Activated CD8-positive, alpha-beta memory T cell treated with anti-CD3 and anti-CD28 coated beads, Interleukin-2, amount 10 ng/mL, durations not matched to agents 7 days and 5 days (primary cell): ENCODE measurements around the gene ABCB11. TPM values are rescaled to one million over a fixed set of nuclear protein-coding genes. Genes with fewer than 3 reads are reported as not detected.

ENCODE experiments used
- ATAC-seq: fragments of 150-1000 bp; cut with Tn5 transposase; one replicate; pipeline ENCODE4 v1.10.0; 2021; ENCODE audit warnings: moderate library complexity
- CTCF ChIA-PET: fragments of 350-600 bp; sonication (Branson Sonifier 250); formaldehyde crosslinking; loops from one replicate; lab custom pipeline; 2021; ENCODE audit warnings: antibody characterized with exemption; lab: Charles Lee
- DNase-seq: peaks from one replicate; pipeline ENCODE4 v3.0.0-alpha.2; 2020
- H3K27ac Mint-ChIP-seq: one replicate; pipeline ENCODE4 v1.8.0; 2021; ENCODE audit warnings: mild to moderate bottlenecking, mixed read lengths
- H3K27me3 Mint-ChIP-seq: one replicate; pipeline ENCODE4 v1.8.0; 2021; ENCODE audit warnings: mixed read lengths
- H3K36me3 Mint-ChIP-seq: one replicate; pipeline ENCODE4 v1.8.0; 2021; ENCODE audit warnings: mild to moderate bottlenecking, mixed read lengths
- H3K4me1 Mint-ChIP-seq: one replicate; pipeline ENCODE4 v1.8.0; 2021; ENCODE audit warnings: mixed read lengths
- H3K4me3 Mint-ChIP-seq: one replicate; pipeline ENCODE4 v1.8.0; 2021; ENCODE audit warnings: mild to moderate bottlenecking, moderate library complexity, mixed read lengths
- H3K9me3 Mint-ChIP-seq: one replicate; pipeline ENCODE4 v1.8.0; 2022; ENCODE audit warnings: low read depth, mixed read lengths
- total RNA-seq, 2 experiments: library from RNA; stranded (reverse); gene quantifications; one replicate each; pipeline ENCODE4 v1.2.3, GENCODE V29; 2021

The ABCB11 gene
- total RNA-seq, 2 experiments from 2014 or later = not detected

DNA sequence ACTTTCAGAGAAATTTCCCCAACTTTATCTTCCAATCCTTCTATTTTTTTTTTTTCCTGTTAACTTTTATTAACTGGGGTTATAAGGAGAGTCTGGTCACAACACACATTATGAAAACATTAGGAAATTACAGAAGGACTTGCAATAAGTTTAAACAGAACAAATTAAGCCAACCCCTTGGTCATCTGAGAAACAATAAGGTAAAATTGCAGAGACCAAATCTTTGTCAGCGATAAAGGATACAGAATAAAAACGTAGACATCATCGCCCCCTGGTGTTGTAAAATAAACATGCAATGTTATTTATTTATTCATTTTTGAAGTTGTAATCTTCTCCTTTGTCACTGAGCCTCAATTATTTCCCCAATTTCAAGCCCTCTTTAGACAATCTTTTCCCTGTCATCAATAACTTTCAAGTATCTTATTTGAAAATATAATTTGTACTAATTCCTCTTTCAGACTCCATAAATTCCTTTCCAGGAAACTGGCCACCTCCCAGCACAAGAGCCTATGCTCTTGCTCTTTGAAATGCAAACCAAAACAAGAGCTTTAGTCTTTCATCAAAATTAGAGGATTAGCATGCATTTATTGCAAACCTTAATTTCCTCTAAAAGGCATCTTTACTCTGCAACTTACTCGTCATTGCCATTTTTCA, 110.5 kb downstream of the ABCB11 start:
- DNase-seq (no peak), ATAC-seq (no peak)
- Mint-ChIP-seq H3K27me3 (peaks cover 34% of the 10 kb centered on the region), H3K27ac (no peak overlapping the region), H3K36me3 (no peaks in the 10 kb centered on the region), H3K4me3 (no peak overlapping the region), H3K9me3 (no peaks in the 10 kb centered on the region), H3K4me1 (peaks cover 8% of the 10 kb centered on the region)
- CTCF ChIA-PET = interaction anchor here (0.9 to 1.8 kb wide), 8 partner anchors 9 to 574 kb away, joined by 3 to 15 read pairs (median 4); no protein-coding TSS in a partner anchor

DNA sequence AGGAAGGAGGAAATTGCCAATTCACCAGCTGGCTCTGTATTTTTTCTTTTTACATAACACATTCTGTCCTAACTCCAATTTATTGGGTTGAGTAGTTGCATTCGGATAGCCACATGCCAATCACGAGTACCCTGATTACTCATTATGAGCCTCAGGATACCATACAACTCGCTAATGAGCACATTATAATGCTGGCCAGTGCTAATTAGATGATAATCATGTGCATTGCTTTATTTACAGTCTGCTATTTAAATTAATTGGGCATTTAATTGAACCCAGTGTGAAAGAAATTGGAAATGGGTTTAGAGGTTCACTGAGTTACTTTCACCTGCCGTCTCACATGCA, 114.8 kb downstream of the ABCB11 start:
- ATAC-seq (no peak), DNase-seq (no peak)
- peaks cover 6% of the 10 kb centered on the region for H3K9me3 Mint-ChIP-seq
- H3K27me3 Mint-ChIP-seq = peaks cover 51% of the 10 kb centered on the region
- H3K4me1 Mint-ChIP-seq = peaks cover 14% of the 10 kb centered on the region
- H3K27ac Mint-ChIP-seq = no peak overlapping the region
- CTCF ChIA-PET = no interaction called here
- no peak overlapping the region for H3K4me3 Mint-ChIP-seq
- peaks cover 9% of the 10 kb centered on the region for H3K36me3 Mint-ChIP-seq

DNA sequence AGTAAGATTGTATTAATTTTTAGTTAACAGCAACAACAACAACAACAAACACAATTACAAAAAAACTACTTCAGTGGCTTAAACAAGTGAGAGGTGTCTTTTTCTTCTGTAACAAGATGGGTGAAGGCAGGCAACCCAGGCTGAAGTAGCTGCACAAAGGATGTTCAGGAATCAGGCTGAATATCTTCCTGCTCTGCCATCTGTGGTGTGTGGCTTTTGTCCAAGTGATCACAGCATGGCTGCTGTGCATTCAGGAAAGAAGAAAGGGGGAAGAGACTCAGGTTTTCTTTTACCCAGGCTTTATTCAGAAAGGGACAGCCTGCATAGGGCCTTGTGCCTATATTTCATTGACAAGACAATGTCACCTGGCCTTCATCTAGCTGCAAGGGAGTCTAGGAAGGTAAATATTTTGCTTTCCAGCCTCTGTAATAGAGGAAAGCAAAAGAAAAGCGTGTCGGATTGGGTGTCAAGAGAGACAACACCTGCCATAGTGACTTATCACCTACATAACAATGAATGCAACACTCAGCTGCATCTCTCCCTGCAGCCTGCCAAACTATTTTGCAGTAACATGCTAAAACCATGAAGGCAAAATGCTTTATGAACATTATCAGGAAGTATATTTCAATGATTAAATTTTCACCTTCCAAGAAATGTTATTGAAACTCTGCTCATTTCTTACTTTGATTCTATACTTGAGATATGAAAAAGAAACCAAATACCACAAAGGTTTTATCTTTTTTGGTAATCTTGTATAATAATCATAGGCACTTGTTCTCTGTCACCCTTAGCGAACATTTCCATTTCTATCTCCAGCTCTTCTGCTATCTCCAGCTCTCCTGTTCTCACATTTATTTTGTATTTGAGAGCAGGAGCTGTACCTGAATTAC, 115.4 kb downstream of the ABCB11 start:
- no peak for DNase-seq
- Mint-ChIP-seq H3K36me3 (peaks cover 9% of the 10 kb centered on the region), H3K4me1 (peaks cover 14% of the 10 kb centered on the region), H3K27ac (no peak overlapping the region), H3K9me3 (peaks cover 6% of the 10 kb centered on the region), H3K4me3 (no peak overlapping the region), H3K27me3 (peaks cover 51% of the 10 kb centered on the region)
- no peak for ATAC-seq
- CTCF ChIA-PET = interaction anchor here (0.5 to 1.1 kb wide), 2 partner anchors 21 to 211 kb away, joined by 3 read pairs; no protein-coding TSS in a partner anchor

DNA sequence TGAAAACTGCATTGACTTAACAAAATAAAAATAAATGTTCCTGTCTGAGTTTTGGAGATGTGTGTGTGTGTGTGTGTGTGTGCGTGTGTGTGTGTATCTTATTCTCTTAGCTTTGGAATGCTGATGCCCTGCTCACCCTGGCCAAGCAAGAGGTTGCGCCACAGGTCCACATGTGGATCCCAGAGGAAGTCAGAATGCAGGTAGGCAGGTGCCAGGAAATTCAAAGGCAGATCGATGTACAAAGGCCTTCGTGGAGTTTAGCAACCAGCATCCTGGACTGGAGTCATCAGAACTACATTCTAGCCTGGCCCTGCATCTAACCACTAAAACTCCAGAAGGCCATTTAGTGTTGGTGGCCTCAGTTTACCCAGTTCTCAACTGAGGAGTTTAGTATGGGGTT, 117.6 kb downstream of the ABCB11 start:
- peaks cover 47% of the 10 kb centered on the region for H3K27me3 Mint-ChIP-seq
- H3K27ac Mint-ChIP-seq = no peak overlapping the region
- peaks cover 6% of the 10 kb centered on the region for H3K9me3 Mint-ChIP-seq
- ATAC-seq = no peak
- DNase-seq = no peak
- no peak overlapping the region for H3K4me3 Mint-ChIP-seq
- peaks cover 14% of the 10 kb centered on the region for H3K4me1 Mint-ChIP-seq
- CTCF ChIA-PET = no interaction called here
- H3K36me3 Mint-ChIP-seq = peaks cover 9% of the 10 kb centered on the region

DNA sequence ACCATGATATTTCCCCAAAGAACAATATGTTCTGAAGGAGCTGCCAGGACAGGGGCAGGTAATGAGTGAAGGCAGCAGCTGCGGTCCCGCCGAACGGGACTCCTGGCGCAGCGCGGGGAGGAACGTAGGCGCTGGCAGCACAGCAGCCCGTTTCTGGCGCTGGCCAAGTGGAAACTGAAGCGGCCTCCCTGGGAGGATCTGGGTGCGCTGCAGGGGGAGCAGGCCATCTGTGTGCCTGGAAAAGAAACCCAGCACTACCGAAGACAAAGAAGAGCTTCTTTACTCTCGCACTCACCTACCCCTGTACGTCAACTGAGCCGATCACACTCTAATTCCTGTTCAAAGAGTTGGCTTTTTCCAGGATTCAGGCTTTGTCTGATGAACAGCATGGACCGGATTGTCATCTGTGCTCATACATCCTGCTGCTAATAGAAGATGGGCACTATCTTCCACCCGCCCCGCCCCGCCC, 118.2 kb downstream of the ABCB11 start:
- H3K36me3 Mint-ChIP-seq = peaks cover 9% of the 10 kb centered on the region
- H3K4me1 Mint-ChIP-seq = peaks cover 14% of the 10 kb centered on the region
- CTCF ChIA-PET = no interaction called here
- DNase-seq (no peak), ATAC-seq (no peak)
- H3K27me3 Mint-ChIP-seq = peaks cover 48% of the 10 kb centered on the region
- peaks cover 6% of the 10 kb centered on the region for H3K9me3 Mint-ChIP-seq
- H3K4me3 Mint-ChIP-seq = no peak overlapping the region
- H3K27ac Mint-ChIP-seq = no peak overlapping the region

- ATAC-seq (no peak), DNase-seq (no peak)
- peaks cover 6% of the 10 kb centered on the region for H3K9me3 Mint-ChIP-seq
- CTCF ChIA-PET = no interaction called here
- peaks cover 14% of the 10 kb centered on the region for H3K4me1 Mint-ChIP-seq
- H3K36me3 Mint-ChIP-seq = peaks cover 9% of the 10 kb centered on the region
- no peak overlapping the region for H3K27ac Mint-ChIP-seq
- H3K4me3 Mint-ChIP-seq = no peak overlapping the region
- H3K27me3 Mint-ChIP-seq = peaks cover 51% of the 10 kb centered on the region
Measured at GRCh38 chr2:168912466-168912865, 118.7 kb downstream of the ABCB11 start.

GRCh38 chr2:168910330-168910729, 120.8 kb downstream of the ABCB11 start:
- no peak for ATAC-seq
- CTCF ChIA-PET = no interaction called here

GRCh38 chr2:168907940-168908662, 123.0 kb downstream of the ABCB11 start:
- H3K9me3 Mint-ChIP-seq = no peaks in the 10 kb centered on the region
- H3K36me3 Mint-ChIP-seq = no peaks in the 10 kb centered on the region
- peaks cover 58% of the 10 kb centered on the region for H3K27me3 Mint-ChIP-seq
- CTCF ChIA-PET = no interaction called here
- H3K27ac Mint-ChIP-seq = no peak overlapping the region
- ATAC-seq (no peak), DNase-seq (no peak)
- H3K4me1 Mint-ChIP-seq = no peaks in the 10 kb centered on the region
- no peak overlapping the region for H3K4me3 Mint-ChIP-seq

More at GRCh38 chr2:168910330-168910729, 120.8 kb downstream of the ABCB11 start:
- Mint-ChIP-seq H3K36me3 (peaks cover 6% of the 10 kb centered on the region), H3K27me3 (peaks cover 62% of the 10 kb centered on the region), H3K4me1 (peaks cover 3% of the 10 kb centered on the region), H3K9me3 (peaks cover 6% of the 10 kb centered on the region), H3K27ac (no peak overlapping the region), H3K4me3 (no peak overlapping the region)
- DNase-seq = no peak

DNA sequence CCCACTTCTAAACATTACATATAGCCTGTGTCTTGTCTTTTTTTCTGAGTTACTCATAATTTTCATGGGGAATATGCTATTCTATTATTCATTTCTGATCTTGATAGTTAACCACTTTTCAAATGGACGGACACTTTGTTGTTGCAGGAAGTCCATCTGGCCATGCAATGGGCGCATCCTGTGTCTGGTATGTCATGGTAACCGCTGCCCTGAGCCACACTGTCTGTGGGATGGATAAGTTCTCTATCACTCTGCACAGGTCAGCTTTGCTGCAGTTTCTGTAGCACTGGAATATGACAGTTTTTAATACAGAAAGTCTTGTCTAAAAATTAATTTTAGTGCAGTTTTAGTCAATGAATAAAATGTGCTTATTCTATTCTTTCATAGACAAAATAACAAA, 126.8 kb downstream of the ABCB11 start:
- no peak for ATAC-seq
- Mint-ChIP-seq H3K4me3 (no peak overlapping the region), H3K9me3 (no peaks in the 10 kb centered on the region), H3K27me3 (peaks cover 62% of the 10 kb centered on the region), H3K36me3 (no peaks in the 10 kb centered on the region), H3K27ac (no peak overlapping the region), H3K4me1 (no peaks in the 10 kb centered on the region)
- CTCF ChIA-PET = interaction anchor here (1.2 kb wide), 1 partner anchor 15 kb away, joined by 3 read pairs; no protein-coding TSS in a partner anchor
- DNase-seq = no peak

- no peak for ATAC-seq
- Mint-ChIP-seq H3K27me3 (peaks cover 62% of the 10 kb centered on the region), H3K9me3 (no peaks in the 10 kb centered on the region), H3K4me1 (no peaks in the 10 kb centered on the region), H3K27ac (no peak overlapping the region), H3K4me3 (no peak overlapping the region), H3K36me3 (no peaks in the 10 kb centered on the region)
- CTCF ChIA-PET = interaction anchor here (1.2 kb wide), 1 partner anchor 16 kb away, joined by 3 read pairs; no protein-coding TSS in a partner anchor
- DNase-seq = no peak
Measured at GRCh38 chr2:168903888-168904287, 127.2 kb downstream of the ABCB11 start.

GRCh38 chr2:168901003-168901402, 130.1 kb downstream of the ABCB11 start, which contains the start of gene G6PC2:
TSS of gene G6PC2 (plus strand) at chr2:168901291. CDS start at chr2:168901332, 41 bp downstream.
- Mint-ChIP-seq H3K9me3 (no peaks in the 10 kb centered on the region), H3K4me1 (no peaks in the 10 kb centered on the region), H3K27me3 (peaks cover 49% of the 10 kb centered on the region), H3K27ac (no peak within 1 kb of the TSS), H3K4me3 (no peak within 1 kb of the TSS), H3K36me3 (no peaks in the 10 kb centered on the region)
- CTCF ChIA-PET = no interaction called here
- ATAC-seq (no peak), DNase-seq (no peak)

DNA sequence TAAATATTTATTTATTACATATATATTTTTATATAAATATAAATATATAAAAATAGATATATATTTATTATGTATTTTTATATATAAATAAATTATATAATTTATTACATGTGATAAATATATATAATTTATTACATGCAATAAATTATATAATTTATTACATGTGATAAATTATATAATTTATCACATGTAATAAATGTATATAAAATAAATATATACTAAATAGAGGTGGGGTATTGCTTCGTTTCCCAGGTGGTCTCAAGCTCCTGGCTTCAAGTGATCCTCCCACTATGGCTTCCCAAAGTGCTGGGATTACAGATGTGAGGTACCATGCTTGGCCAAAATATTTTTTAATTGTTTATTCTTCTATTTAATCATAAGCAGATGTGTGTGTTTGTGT, 133.7 kb downstream of the ABCB11 start:
- CTCF ChIA-PET = no interaction called here
- Mint-ChIP-seq H3K27ac (no peak overlapping the region), H3K4me1 (no peaks in the 10 kb centered on the region), H3K9me3 (no peaks in the 10 kb centered on the region), H3K27me3 (peaks cover 39% of the 10 kb centered on the region), H3K4me3 (no peak overlapping the region), H3K36me3 (no peaks in the 10 kb centered on the region)
- no peak for DNase-seq
- no peak for ATAC-seq

DNA sequence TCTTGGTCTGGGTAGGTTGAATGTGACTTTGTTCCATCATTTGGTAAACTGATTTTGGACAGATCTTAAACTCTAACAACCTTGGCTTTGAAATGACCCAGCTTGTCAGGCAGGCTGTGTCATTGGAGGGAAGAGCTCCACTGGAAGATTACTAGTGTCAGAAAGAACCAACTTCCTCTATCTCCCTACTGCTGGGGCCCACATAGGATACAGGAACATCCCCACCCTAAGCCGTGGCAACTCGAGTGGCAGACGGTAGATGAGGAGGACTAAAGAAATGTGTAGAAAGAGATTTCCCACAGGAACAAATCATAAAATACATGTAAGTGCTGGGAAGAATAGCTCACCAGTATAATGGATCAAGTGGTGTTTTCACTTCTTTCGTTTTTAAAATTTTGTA, 134.3 kb downstream of the ABCB11 start:
- CTCF ChIA-PET = no interaction called here
- no peaks in the 10 kb centered on the region for H3K4me1 Mint-ChIP-seq

More for the DNA sequence above, 134.3 kb downstream of the ABCB11 start:
- Mint-ChIP-seq H3K9me3 (no peaks in the 10 kb centered on the region), H3K27ac (no peak overlapping the region), H3K4me3 (no peak overlapping the region), H3K36me3 (no peaks in the 10 kb centered on the region), H3K27me3 (peaks cover 41% of the 10 kb centered on the region)
- DNase-seq (no peak), ATAC-seq (no peak)
